ENCODE results near the gene STOML3. TPM values are rescaled to one million over a fixed set of nuclear protein-coding genes. Genes with fewer than 3 reads are reported as not detected.

The STOML3 gene
- total RNA-seq, 1 donor from 2014 or later = not detected

GRCh38 chr13:38941353-38941945, 49.2 kb downstream of the STOML3 start:
- H3K4me3 ChIP-seq = no peak overlapping the region
- H3K9me3 ChIP-seq = no peaks in the 10 kb centered on the region
- H3K27ac ChIP-seq = no peak overlapping the region
- H3K4me1 ChIP-seq = no peaks in the 10 kb centered on the region
- TF ChIP-seq POLR2AphosphoS5 (IDR thresholded peaks at IDR 0.05; ENCODE audit: insufficient read depth in 1 of 2, low read depth in 1 of 2) (no peak), POLR2A (IDR thresholded peaks at IDR 0.05) (no peak), CTCF (IDR thresholded peaks at IDR 0.05) (no peak)
- no peaks in the 10 kb centered on the region for H3K36me3 ChIP-seq
- intact Hi-C loops (cut with DNase I) = no loop called here
- DNase-seq (ENCODE audit: extremely low spot score in 2 of 2) = no peak
- H3K27me3 ChIP-seq = no peaks in the 10 kb centered on the region

- H3K4me1 ChIP-seq = no peaks in the 10 kb centered on the region
- H3K27ac ChIP-seq = no peak overlapping the region
- H3K36me3 ChIP-seq = no peaks in the 10 kb centered on the region
- no peaks in the 10 kb centered on the region for H3K9me3 ChIP-seq
- DNase-seq (ENCODE audit: extremely low spot score in 2 of 2) = no peak
- H3K4me3 ChIP-seq = no peak overlapping the region
- TF ChIP-seq CTCF (IDR thresholded peaks at IDR 0.05) (no peak), POLR2AphosphoS5 (IDR thresholded peaks at IDR 0.05; ENCODE audit: insufficient read depth in 1 of 2, low read depth in 1 of 2) (no peak), POLR2A (IDR thresholded peaks at IDR 0.05) (no peak)
- H3K27me3 ChIP-seq = no peaks in the 10 kb centered on the region
- intact Hi-C loops (cut with DNase I) = no loop called here
Measured at GRCh38 chr13:38933786-38934185, 56.8 kb downstream of the STOML3 start.

- intact Hi-C loops (cut with DNase I) = no loop called here
- TF ChIP-seq POLR2A (IDR thresholded peaks at IDR 0.05) (no peak), POLR2AphosphoS5 (IDR thresholded peaks at IDR 0.05; ENCODE audit: insufficient read depth in 1 of 2, low read depth in 1 of 2) (no peak), CTCF (IDR thresholded peaks at IDR 0.05) (no peak)
- no peak for DNase-seq (ENCODE audit: extremely low spot score in 2 of 2)
- Histone ChIP-seq H3K36me3 (no peaks in the 10 kb centered on the region), H3K4me3 (no peak overlapping the region), H3K9me3 (no peaks in the 10 kb centered on the region), H3K4me1 (no peaks in the 10 kb centered on the region), H3K27me3 (no peaks in the 10 kb centered on the region), H3K27ac (no peak overlapping the region)
Measured at GRCh38 chr13:38922170-38922569, 68.5 kb downstream of the STOML3 start.

- Histone ChIP-seq H3K36me3 (no peaks in the 10 kb centered on the region), H3K27me3 (no peaks in the 10 kb centered on the region), H3K4me3 (no peak overlapping the region), H3K9me3 (no peaks in the 10 kb centered on the region), H3K27ac (no peak overlapping the region), H3K4me1 (no peaks in the 10 kb centered on the region)
- DNase-seq (ENCODE audit: extremely low spot score in 2 of 2) = no peak
- intact Hi-C loops (cut with DNase I) = no loop called here
- TF ChIP-seq POLR2AphosphoS5 (IDR thresholded peaks at IDR 0.05; ENCODE audit: insufficient read depth in 1 of 2, low read depth in 1 of 2) = no peak
- no peak for TF ChIP-seq CTCF (IDR thresholded peaks at IDR 0.05)
- TF ChIP-seq POLR2A (IDR thresholded peaks at IDR 0.05) = no peak
Measured at GRCh38 chr13:38921081-38921480, 69.5 kb downstream of the STOML3 start.

Other genes with a start within 250 kb of the STOML3 start
- 41.3 TPM for gene PROSER1, start 47.3 kb upstream of the STOML3 start, total RNA-seq
- gene NHLRC3, start 47.6 kb upstream of the STOML3 start, total RNA-seq = 14.5 TPM